H9 (cell line): ENCODE measurements around the gene MFRP. TPM values are rescaled to one million over a fixed set of nuclear protein-coding genes. Genes with fewer than 3 reads are reported as not detected.

ENCODE experiments used
- DNase-seq: peaks from one replicate; pipeline ENCODE4 v3.0.0-alpha.2; 2017
- H2AFZ ChIP-seq: one replicate; pipeline ENCODE4 v1.6.1; 2013; ENCODE audit warnings: mild to moderate bottlenecking, low read length, control low read depth, moderate library complexity
- H2AK5ac ChIP-seq: 2 replicates; pipeline ENCODE4 v1.6.1; 2013; ENCODE audit warnings: low read length, control low read depth, mixed read lengths; ENCODE audit not compliant: insufficient read length
- H2BK120ac ChIP-seq: one replicate; pipeline ENCODE4 v1.6.1; 2013; ENCODE audit warnings: low read depth, mild to moderate bottlenecking, low read length, control low read depth, inconsistent platforms; ENCODE audit not compliant: poor library complexity, severe bottlenecking
- H2BK12ac ChIP-seq: 2 replicates; pipeline ENCODE4 v1.6.1; 2013; ENCODE audit warnings: low read length, control low read depth, mixed read lengths, low read depth; ENCODE audit not compliant: insufficient read length
- H2BK15ac ChIP-seq: 2 replicates; pipeline ENCODE4 v1.6.1; 2013; ENCODE audit warnings: low read depth, low read length, control low read depth
- H2BK20ac ChIP-seq: one replicate; pipeline ENCODE4 v1.6.1; 2013; ENCODE audit warnings: low read depth, mild to moderate bottlenecking, low read length, control low read depth, inconsistent platforms; ENCODE audit not compliant: poor library complexity, severe bottlenecking
- H2BK5ac ChIP-seq: 2 replicates; pipeline ENCODE4 v1.6.1; 2013; ENCODE audit warnings: low read length, control low read depth, mixed read lengths; ENCODE audit not compliant: insufficient read length
- H3K14ac ChIP-seq: 2 replicates; pipeline ENCODE4 v1.6.1; 2013; ENCODE audit warnings: low read length, control low read depth; ENCODE audit not compliant: insufficient read depth
- H3K18ac ChIP-seq: 2 replicates; pipeline ENCODE4 v1.6.1; 2013; ENCODE audit warnings: low read depth, mild to moderate bottlenecking, mixed read lengths, low read length, control low read depth; ENCODE audit not compliant: insufficient read length
- H3K23ac ChIP-seq: 2 replicates; pipeline ENCODE4 v1.6.1; 2013; ENCODE audit warnings: low read length, control low read depth, mixed read lengths, low read depth; ENCODE audit not compliant: insufficient read length
- H3K23me2 ChIP-seq: 2 replicates; pipeline ENCODE4 v1.6.1; 2013; ENCODE audit warnings: low read depth, mild to moderate bottlenecking, mixed read lengths, low read length, control low read depth; ENCODE audit not compliant: insufficient read length, poor library complexity, severe bottlenecking
- H3K27ac ChIP-seq: 2 replicates; pipeline ENCODE4 v1.5.1; 2013; ENCODE audit warnings: low read length, control low read depth, mixed read lengths, low read depth; ENCODE audit not compliant: insufficient read length
- H3K27me3 ChIP-seq: 2 replicates; pipeline ENCODE4 v1.6.1; 2013; ENCODE audit warnings: low read length, control low read depth, inconsistent platforms; ENCODE audit not compliant: insufficient read depth
- H3K4ac ChIP-seq: 2 replicates; pipeline ENCODE4 v1.6.1; 2013; ENCODE audit warnings: low read depth, mild to moderate bottlenecking, control low read depth, inconsistent platforms, low read length, moderate library complexity
- H3K4me1 ChIP-seq: 2 replicates; pipeline ENCODE4 v1.6.1; 2013; ENCODE audit warnings: low read length, control low read depth, inconsistent platforms; ENCODE audit not compliant: insufficient read depth
- H3K4me2 ChIP-seq: 2 replicates; pipeline ENCODE4 v1.6.1; 2013; ENCODE audit warnings: low read length, control low read depth, mixed read lengths; ENCODE audit not compliant: insufficient read length, insufficient read depth
- H3K56ac ChIP-seq: 2 replicates; pipeline ENCODE4 v1.6.1; 2013; ENCODE audit warnings: low read depth, mild to moderate bottlenecking, mixed read lengths, low read length, control low read depth; ENCODE audit not compliant: insufficient read length
- H3K79me1 ChIP-seq: 2 replicates; pipeline ENCODE4 v1.6.1; 2013; ENCODE audit warnings: low read depth, mild to moderate bottlenecking, moderate library complexity, low read length, control low read depth, inconsistent platforms; ENCODE audit not compliant: insufficient read depth, poor library complexity, severe bottlenecking
- H3K79me2 ChIP-seq: 2 replicates; pipeline ENCODE4 v1.6.1; 2013; ENCODE audit warnings: low read length, control low read depth, inconsistent platforms; ENCODE audit not compliant: insufficient read depth
- H3K9ac ChIP-seq: 2 replicates; pipeline ENCODE4 v1.6.1; 2013; ENCODE audit warnings: low read length, control low read depth, mixed read lengths; ENCODE audit not compliant: insufficient read length; ENCODE audit errors: extremely low read depth
- H3K9me3 ChIP-seq: one replicate; pipeline ENCODE4 v1.6.1; 2013; ENCODE audit warnings: low read depth, low read length, inconsistent platforms; ENCODE audit not compliant: control insufficient read depth
- H3T11ph ChIP-seq: one replicate; pipeline ENCODE4 v1.6.1; 2013; ENCODE audit warnings: mild to moderate bottlenecking, low read length, control low read depth, inconsistent platforms
- H4K20me1 ChIP-seq: one replicate; pipeline ENCODE4 v1.6.1; 2013; ENCODE audit not compliant: control insufficient read depth, insufficient read length, insufficient read depth
- H4K5ac ChIP-seq: 2 replicates; pipeline ENCODE4 v1.6.1; 2013; ENCODE audit warnings: low read depth, mild to moderate bottlenecking, mixed read lengths, low read length, control low read depth; ENCODE audit not compliant: insufficient read length
- H4K8ac ChIP-seq: replicated peaks from 2 replicates; pipeline ENCODE4 v1.6.1; 2013; ENCODE audit warnings: low read length, control low read depth, mixed read lengths, low read depth; ENCODE audit not compliant: insufficient read length
- H4K91ac ChIP-seq: 2 replicates; pipeline ENCODE4 v1.6.1; 2013; ENCODE audit warnings: low read depth, mild to moderate bottlenecking, moderate library complexity, mixed read lengths, low read length, control low read depth; ENCODE audit not compliant: insufficient read length
- H3K27ac Mint-ChIP-seq, 3 experiments: 2 replicates in 2 of 3; 3 replicates in 1 of 3; pipeline ENCODE4 v1.8.0; 2020 to 2021; ENCODE audit warnings: mixed read lengths in 3 of 3, mild to moderate bottlenecking in 1 of 3, moderate library complexity in 1 of 3
- H3K27me3 Mint-ChIP-seq: 2 replicates; pipeline ENCODE4 v1.8.0; 2021; ENCODE audit warnings: low read depth, mild to moderate bottlenecking, moderate library complexity, mixed read lengths
- H3K36me3 Mint-ChIP-seq, 3 experiments: 2 replicates in 2 of 3; 3 replicates in 1 of 3; pipeline ENCODE4 v1.8.0; 2020 to 2021; ENCODE audit warnings: low read depth in 3 of 3, mixed read lengths in 3 of 3; ENCODE audit not compliant: insufficient read depth in 1 of 3
- H3K4me1 Mint-ChIP-seq, 2 experiments: 2 replicates each; pipeline ENCODE4 v1.8.0; 2020; ENCODE audit warnings: mixed read lengths in 2 of 2
- H3K4me3 Mint-ChIP-seq, 2 experiments: 2 replicates in 1 of 2; 3 replicates in 1 of 2; pipeline ENCODE4 v1.8.0; 2020 to 2021; ENCODE audit warnings: mild to moderate bottlenecking in 2 of 2, mixed read lengths in 2 of 2, moderate library complexity in 1 of 2
- H3K9me3 Mint-ChIP-seq, 2 experiments: 2 replicates in 1 of 2; 3 replicates in 1 of 2; pipeline ENCODE4 v1.8.0; 2020; ENCODE audit warnings: mild to moderate bottlenecking in 2 of 2, mixed read lengths in 2 of 2, moderate library complexity in 1 of 2
- CTCF ChIP-seq: fragments of 200-600 bp; sonication (generic); conservative IDR thresholded peaks from 3 replicates; pipeline ENCODE4 v1.8.0; 2021; ENCODE audit warnings: antibody characterized with exemption, mild to moderate bottlenecking
- WGBS: extraction: QIAGEN DNeasy Blood & Tissue Kit; methylation state at CpG from one replicate; pipeline ENCODE4 v1.1.7; 2013; ENCODE audit warnings: missing lambda C conversion rate, low lambda C conversion rate, mixed read lengths; ENCODE audit not compliant: insufficient read length; ENCODE audit errors: extremely low coverage; 5-methylcytosine and 5-hydroxymethylcytosine counted together
- total RNA-seq: library from RNA; stranded (reverse); gene quantifications from 2 replicates; pipeline ENCODE4 v1.2.1, GENCODE V29; 2021

MFRP gene
- total RNA-seq, 1 experiment from 2014 or later = not detected

DNA sequence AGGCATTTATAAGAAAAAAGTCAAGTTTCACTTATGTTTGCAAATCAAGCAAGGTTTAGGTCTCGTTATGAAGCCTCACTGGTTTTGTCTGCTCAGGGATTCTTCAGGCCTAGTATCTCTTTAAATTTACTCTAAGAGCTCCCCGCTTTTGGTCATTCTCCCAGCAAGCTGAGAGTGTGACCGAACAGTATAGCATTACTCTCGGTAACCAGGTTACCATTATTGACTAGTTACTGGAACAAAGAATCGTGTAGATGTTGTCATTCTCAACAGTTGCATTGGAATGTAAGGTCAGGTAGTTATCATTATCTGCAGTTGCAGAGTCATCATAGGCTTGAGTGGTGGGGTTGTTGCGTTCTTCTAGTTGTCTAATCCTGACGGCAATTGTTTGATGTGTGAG lies 44.8 kb upstream of the MFRP start:
- no peak overlapping the region for H3K4me2 ChIP-seq

More for the DNA sequence above, 44.8 kb upstream of the MFRP start:
- Histone ChIP-seq H2AK5ac (no peak overlapping the region), H4K20me1 (no peaks in the 10 kb centered on the region), H2BK120ac (no peak overlapping the region), H3K79me1 (no peaks in the 10 kb centered on the region), H3K27ac (no peak overlapping the region), H3K56ac (no peak overlapping the region), H3K14ac (no peak overlapping the region), H2BK20ac (no peak overlapping the region), H3K4ac (no peak overlapping the region), H3K9me3 (no peaks in the 10 kb centered on the region), H3K4me1 (no peaks in the 10 kb centered on the region; the same call in 1 of the 2 replicates), H2BK12ac (no peak overlapping the region), H3K23me2 (no peaks in the 10 kb centered on the region), H2AFZ (no peak overlapping the region), H4K91ac (no peak overlapping the region), H3K79me2 (no peaks in the 10 kb centered on the region), H4K5ac (no peak overlapping the region), H3K9ac (no peak overlapping the region), H2BK15ac (no peak overlapping the region), H3K23ac (no peak overlapping the region), H3K18ac (no peak overlapping the region), H3K27me3 (no peaks in the 10 kb centered on the region), H2BK5ac (no peak overlapping the region), H3T11ph (no peak overlapping the region), H4K8ac (no peak overlapping the region)
- Mint-ChIP-seq H3K4me1 (peaks cover 7 to 11% of the 10 kb centered on the region in 2 experiments), H3K4me3 (no peak overlapping the region), H3K27me3 (no peaks in the 10 kb centered on the region; the same call in 1 of the 2 replicates), H3K27ac (no peak overlapping the region), H3K36me3 (no peaks in the 10 kb centered on the region), H3K9me3 (no peaks in the 10 kb centered on the region)
- DNase-seq = no peak
- no CpG with 5 or more reads among the region's 7 CpGs for WGBS
- TF ChIP-seq CTCF = no peak
